COLO668 (cell line): Measurements from ENCODE around the gene FAM171A2.
A peak's percentile ranks its signal among the peaks of the same experiment; 100 is the strongest.
"Not testable (repeated sequence)": the region's sequence is repeated elsewhere in the genome, so short reads cannot be mapped to it uniquely, and the experiment has no call there.

ENCODE experiments used
- DNase-seq: peaks from one replicate; lab custom pipeline; 2025; ENCODE audit not compliant: unreplicated experiment; lab: John Stamatoyannopoulos, UW

FAM171A2 gene

DNA sequence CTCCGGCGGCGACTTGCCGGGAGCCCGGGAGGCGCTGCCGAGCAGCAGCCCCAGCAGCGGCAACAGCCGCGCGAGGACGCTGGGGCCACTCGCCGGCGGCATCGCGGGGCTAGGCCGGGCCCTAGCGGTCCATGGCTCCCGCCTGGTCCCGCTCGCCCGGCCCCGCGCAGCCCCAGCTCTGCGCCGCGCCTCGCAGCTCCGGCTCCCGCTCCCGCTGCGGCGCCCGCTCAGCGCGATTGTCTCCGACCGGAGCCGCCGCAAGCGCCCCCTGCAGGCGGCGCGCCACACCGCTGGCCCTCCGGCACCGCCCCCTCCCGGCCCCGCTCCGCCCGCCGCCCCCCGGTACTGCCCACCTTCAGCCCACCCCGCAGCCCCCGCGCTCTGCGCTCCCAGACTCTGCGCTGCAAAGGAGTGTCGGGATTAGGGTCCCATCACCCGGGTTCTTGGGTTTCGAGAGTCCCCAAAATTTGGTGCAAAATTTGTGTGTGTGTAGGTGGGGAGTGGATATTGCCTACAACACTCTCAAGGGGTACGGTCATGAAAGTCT lies at the start of gene FAM171A2:
Gene FAM171A2, minus strand, starts transcription at position 241 of the 547 bp plus-strand sequence. Its CDS starts 139 bp downstream, at position 102.
- peak; percentile 56 for DNase-seq

GRCh38 chr17:44409309-44410028 lies 45.8 kb upstream of the FAM171A2 start:
- DNase-seq: no peak

DNA sequence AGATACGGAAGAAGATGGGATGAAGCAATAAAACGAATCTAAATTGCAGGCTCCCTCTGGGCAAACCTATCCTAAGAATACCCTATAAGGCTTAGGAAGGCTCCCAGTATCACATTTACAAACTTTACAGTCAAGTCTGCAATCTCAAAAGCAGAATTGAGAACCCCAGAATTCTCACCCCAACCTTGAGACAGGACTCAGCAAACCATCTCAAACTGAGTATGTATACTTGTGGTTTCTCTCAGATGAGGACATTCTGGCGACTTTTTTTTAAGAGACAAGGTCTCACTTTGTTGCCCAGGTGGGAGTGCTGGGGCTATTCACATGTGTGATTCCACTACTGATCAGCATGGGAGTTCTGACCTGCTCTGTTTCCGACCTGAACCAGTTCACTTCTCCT lies 45.1 kb upstream of the FAM171A2 start:
- DNase-seq: no peak

- no peak for DNase-seq
Measured at GRCh38 chr17:44402564-44403172, 39.0 kb upstream of the FAM171A2 start.

DNA sequence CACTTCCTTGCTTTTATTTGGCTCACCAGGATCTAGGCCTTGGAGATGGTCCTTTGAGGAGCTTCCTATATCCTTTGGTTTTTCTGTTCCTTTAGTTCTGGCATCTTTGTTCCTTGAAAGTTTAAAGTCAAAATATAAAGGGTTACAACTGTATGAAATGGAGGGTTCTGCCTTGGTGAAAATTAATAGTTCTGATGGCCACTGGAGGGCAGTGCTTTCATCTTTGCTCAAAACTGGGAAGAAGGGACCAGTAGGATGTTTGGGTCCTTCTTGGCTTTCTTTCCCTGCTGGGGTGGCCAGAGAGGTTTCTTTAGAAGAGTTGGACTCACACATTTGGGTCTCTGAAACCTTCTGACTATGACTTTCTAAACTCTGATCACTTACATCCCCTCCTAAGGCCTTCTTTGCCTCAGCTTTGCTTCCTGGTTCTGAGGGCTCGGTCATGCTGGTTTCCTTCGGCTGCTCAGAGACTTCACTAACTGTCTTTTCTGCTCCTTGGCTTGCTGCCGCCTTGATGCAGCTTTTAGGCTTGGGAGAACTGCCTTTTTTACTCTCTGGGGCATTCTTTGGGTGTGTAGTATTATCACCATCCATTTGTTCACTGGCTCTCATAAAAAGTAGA lies 36.7 kb upstream of the FAM171A2 start:
- no peak for DNase-seq

DNA sequence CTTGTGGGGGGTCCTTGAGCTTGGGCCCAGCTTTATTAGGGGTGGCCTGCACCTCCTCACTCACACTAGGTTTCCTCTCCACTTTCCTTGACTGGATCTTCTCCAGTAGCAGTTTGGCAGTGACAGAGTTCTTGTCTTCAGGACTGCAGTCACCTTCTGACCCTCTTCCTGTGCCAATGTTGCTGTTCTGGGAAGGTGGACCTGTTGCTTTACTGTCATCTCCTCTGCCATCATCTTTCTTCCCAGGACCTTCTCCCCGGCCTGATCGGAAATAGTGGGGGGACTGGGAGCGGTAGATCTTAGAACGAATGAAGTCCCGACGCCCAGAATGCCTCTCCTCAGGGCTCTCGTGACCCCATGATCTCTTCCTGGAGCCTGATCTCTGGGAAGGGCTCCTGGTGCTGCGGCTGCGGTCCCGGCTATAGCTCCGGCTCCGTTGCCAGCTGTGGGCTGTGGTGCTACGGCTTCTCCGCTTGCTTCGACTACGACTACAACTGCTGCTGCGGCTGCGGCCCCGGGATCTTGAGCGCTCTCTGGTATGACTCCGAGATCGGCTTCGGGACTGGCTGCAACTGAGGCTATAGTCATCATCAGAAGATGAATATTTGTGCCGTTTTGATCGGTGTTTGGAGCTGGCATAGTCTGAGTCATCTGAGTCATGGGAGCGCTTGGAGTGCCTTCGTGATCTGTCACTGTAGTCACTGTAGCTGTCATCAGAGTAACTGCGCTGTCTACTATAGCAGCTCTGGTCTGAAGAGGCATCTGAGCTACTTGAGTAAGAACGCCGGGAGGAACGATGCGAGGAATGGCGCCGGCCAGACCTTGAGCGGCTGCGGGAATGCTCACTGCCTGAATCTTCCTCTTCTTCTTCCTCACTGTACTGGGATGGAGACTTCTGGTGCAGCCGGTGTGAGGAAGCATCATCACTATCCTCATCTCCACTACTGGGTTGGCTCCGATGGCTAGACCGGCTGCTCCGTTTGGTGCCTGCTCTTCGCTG lies 35.3 kb upstream of the FAM171A2 start:
- DNase-seq: no peak

- DNase-seq: no peak
Measured at GRCh38 chr17:44397479-44398440, 34.1 kb upstream of the FAM171A2 start.

GRCh38 chr17:44396946-44397345 lies 33.3 kb upstream of the FAM171A2 start:
- DNase-seq: no peak

- DNase-seq: no peak
Measured at GRCh38 chr17:44394833-44395232, 31.2 kb upstream of the FAM171A2 start.

DNA sequence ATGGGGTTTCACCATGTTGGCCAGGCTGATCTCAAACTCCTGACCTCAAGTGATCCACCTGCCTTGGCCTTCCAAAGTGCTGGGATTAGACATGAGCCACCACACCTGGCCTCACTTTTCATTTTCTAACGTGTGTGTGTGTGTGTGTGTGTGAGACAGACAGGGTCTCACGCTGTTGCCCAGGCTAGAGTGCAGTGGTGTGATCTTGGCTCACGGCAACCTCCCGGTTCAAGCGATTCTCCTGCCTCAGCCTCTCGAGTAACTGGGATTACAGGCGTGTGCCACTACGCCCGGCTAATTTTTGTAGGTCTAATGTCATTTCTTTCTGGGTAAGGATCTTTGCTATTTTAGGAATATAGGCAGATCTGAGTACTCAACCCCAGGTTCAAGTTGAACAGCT lies 30.5 kb upstream of the FAM171A2 start:
- not testable (repeated sequence) for DNase-seq

- DNase-seq: no peak
Measured at GRCh38 chr17:44390250-44390870, 26.7 kb upstream of the FAM171A2 start.

- no peak for DNase-seq
Measured at GRCh38 chr17:44389723-44390202, 26.1 kb upstream of the FAM171A2 start.

DNA sequence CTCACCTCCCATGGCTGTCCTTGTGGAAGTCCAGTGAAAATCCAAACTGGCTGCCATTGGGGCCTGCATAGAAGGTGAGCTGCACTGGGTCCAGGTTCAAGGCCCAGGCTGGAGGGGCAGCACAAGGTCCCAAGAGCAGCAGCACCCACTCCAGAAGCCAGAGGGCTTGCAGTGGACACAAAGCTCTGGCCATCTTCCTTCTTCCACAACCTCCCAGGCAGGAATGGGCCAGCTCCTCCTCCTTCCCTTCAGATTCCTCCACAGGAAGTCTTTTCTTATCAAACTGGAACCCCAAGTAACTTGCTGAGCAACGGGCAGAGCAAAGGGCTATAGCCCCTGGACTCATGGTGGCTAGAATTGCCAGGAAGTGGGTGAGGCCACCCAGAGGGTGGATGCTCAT lies 25.6 kb upstream of the FAM171A2 start, which contains the start of gene ITGA2B:
Gene ITGA2B, minus strand, starts transcription at position 369 of the 400 bp plus-strand sequence. Its CDS starts 176 bp downstream, at position 193.
- DNase-seq: no peak

GRCh38 chr17:44387804-44388203 lies 24.2 kb upstream of the FAM171A2 start:
- no peak for DNase-seq

GRCh38 chr17:44386182-44386525 lies 22.5 kb upstream of the FAM171A2 start:
- DNase-seq: no peak

DNA sequence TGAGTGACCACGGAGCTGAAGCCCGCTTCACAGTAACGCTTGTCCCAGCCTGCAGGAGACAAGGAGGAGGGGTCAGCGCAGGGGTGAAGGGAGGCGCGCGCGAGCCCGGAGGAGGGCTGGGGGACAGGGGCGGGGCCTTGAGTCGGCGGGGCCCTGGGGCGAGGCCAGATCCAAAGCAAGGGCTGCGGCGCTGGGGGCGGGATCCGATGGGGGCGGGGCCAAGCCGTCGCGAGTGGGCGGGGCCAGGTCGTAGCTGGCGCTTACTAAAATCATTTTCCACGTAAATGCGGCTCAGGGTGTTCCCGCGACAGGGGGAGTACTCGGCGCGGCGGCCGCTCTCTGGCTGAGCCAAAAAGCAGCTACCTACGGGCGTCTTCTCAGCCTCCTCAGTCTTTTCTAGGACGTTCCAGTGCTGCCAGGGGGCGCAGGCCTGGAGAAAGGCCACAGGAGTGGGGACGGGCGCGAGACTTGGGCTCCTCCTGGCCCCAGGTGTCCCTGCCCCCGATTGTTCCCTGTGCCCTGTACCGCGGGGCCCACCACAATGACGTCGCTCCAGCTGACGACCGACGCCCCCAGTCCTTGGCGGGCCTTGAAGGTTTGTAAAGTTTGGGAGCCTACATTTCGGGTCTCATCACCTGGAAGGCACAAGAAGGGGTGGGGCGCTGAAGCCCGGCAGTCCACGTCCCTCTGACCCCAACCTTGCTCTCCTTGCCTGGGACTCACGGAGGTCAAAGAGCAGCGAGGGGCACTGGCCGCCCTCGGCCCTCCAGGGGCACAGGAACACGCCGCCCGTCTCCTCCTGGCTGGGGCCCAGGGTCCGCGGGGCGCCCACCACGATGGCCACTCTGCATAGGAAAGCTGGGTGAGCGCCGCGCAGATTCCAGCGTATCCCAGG lies 21.9 kb upstream of the FAM171A2 start:
- peak; percentile 19 for DNase-seq

DNA sequence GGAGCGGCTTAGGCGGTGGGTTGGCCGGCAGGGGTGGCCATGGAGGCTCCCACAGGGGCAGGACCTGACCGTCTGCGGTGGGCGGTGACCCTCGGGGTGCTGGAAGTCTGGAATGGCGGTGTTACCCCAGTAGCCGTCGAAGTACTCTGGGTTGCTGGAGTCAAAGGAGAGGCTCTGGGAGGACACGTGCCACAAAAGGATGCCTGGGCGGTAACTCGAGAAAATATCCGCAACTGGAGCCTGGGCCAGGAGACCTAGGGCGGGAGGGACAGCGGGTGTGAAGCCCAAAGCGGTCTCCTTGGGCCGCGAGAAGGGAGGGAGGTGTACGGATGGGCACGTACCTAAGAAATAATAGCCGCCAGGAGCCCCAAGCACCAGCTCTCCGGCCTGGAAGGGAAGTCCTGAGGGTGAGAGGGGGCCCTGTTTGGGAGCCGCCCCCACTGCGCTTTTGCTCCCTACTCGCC lies 21.2 kb upstream of the FAM171A2 start:
- DNase-seq: no peak

GRCh38 chr17:44384281-44384822 lies 20.7 kb upstream of the FAM171A2 start:
- DNase-seq: no peak
